Measurements from ENCODE around the gene ZNF14. TPM values are rescaled to one million over a fixed set of nuclear protein-coding genes. Genes with fewer than 3 reads are reported as not detected.
"Not testable (repeated sequence)": the region's sequence is repeated elsewhere in the genome, so short reads cannot be mapped to it uniquely, and the experiment has no call there.

ZNF14 gene
- polyA plus RNA-seq, 4 donors: 1.1 to 9.1 (median 2.0) TPM

DNA sequence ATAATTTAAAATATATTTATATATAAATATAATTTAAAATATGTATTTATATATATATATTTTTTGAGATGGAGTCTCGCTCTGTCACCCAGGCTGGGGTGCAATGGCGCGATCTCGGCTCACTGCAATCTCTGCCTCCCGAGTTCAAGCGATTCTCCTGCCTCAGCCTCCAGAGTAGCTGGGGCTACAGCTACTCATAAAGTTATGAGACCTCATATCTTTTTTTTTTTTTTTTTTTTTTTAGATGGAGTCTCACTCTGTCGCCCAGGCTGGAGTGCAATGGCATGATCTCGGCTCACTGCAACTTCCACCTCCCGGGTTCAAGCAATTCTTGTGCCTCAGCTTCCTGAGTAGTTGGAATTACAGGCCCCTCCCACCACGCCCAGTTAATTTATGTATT is 43.9 kb downstream of the ZNF14 start:
- not testable (repeated sequence) for H3K4me3 ChIP-seq (ENCODE audit: low read depth in 1 of 3, low read length in 3 of 3); H3K36me3 ChIP-seq (ENCODE audit: control insufficient read depth in 3 of 3, insufficient read depth in 2 of 3, low read depth in 1 of 3, low read length in 3 of 3); H3K27me3 ChIP-seq (ENCODE audit: control insufficient read depth in 3 of 3, insufficient read depth in 3 of 3, low read length in 3 of 3); H3K4me1 ChIP-seq (ENCODE audit: control insufficient read depth in 3 of 3, insufficient read depth in 2 of 3, low read depth in 1 of 3, low read length in 2 of 3); FAIRE-seq; H3K9me3 ChIP-seq (ENCODE audit: control insufficient read depth in 2 of 2, insufficient read depth in 1 of 2, low read depth in 1 of 2, low read length in 1 of 2); H3K27ac ChIP-seq (ENCODE audit: low read depth in 1 of 3, low read length in 2 of 3); DNase-seq
- WGBS, 3 donors: 96 to 100% (median 98%) methylated on average over 10 of the region's 10 CpGs

- WGBS, 3 donors: 90 to 98% (median 92%) methylated on average over 3 of the region's 3 CpGs
- H3K36me3 ChIP-seq (ENCODE audit: control insufficient read depth in 3 of 3, insufficient read depth in 2 of 3, low read depth in 1 of 3, low read length in 3 of 3): peaks cover 0 to 2% (median 0%) of the 10 kb centered on the region in 3 donors
- FAIRE-seq (no peak), DNase-seq (no peak)
- H3K9me3 ChIP-seq (ENCODE audit: control insufficient read depth in 2 of 2, insufficient read depth in 1 of 2, low read depth in 1 of 2, low read length in 1 of 2): peaks cover 0 to 21% of the 10 kb centered on the region in 2 donors
- H3K4me3 ChIP-seq (ENCODE audit: low read depth in 1 of 3, low read length in 3 of 3): no peak overlapping the region
- no peaks in the 10 kb centered on the region for H3K27me3 ChIP-seq (ENCODE audit: control insufficient read depth in 3 of 3, insufficient read depth in 3 of 3, low read length in 3 of 3)
- no peak overlapping the region for H3K27ac ChIP-seq (ENCODE audit: low read depth in 1 of 3, low read length in 2 of 3)
- H3K4me1 ChIP-seq (ENCODE audit: control insufficient read depth in 3 of 3, insufficient read depth in 2 of 3, low read depth in 1 of 3, low read length in 2 of 3): no peaks in the 10 kb centered on the region
Observed at GRCh38 chr19:19687090-19687489, 45.8 kb downstream of the ZNF14 start.

- no peak overlapping the region for H3K27ac ChIP-seq (ENCODE audit: low read depth in 1 of 3, low read length in 2 of 3)
- no peak overlapping the region for H3K4me3 ChIP-seq (ENCODE audit: low read depth in 1 of 3, low read length in 3 of 3)
- no peak for DNase-seq
- H3K27me3 ChIP-seq (ENCODE audit: control insufficient read depth in 3 of 3, insufficient read depth in 3 of 3, low read length in 3 of 3): no peaks in the 10 kb centered on the region
- H3K4me1 ChIP-seq (ENCODE audit: control insufficient read depth in 3 of 3, insufficient read depth in 2 of 3, low read depth in 1 of 3, low read length in 2 of 3): no peaks in the 10 kb centered on the region
- no peak for FAIRE-seq
- peaks cover 0 to 22% of the 10 kb centered on the region in 2 donors for H3K9me3 ChIP-seq (ENCODE audit: control insufficient read depth in 2 of 2, insufficient read depth in 1 of 2, low read depth in 1 of 2, low read length in 1 of 2)
- peaks cover 0 to 2% (median 0%) of the 10 kb centered on the region in 3 donors for H3K36me3 ChIP-seq (ENCODE audit: control insufficient read depth in 3 of 3, insufficient read depth in 2 of 3, low read depth in 1 of 3, low read length in 3 of 3)
- WGBS, 3 donors: 95 to 98% (median 97%) methylated on average over 6 of the region's 6 CpGs
Observed at GRCh38 chr19:19686580-19686979, 46.3 kb downstream of the ZNF14 start.

DNA sequence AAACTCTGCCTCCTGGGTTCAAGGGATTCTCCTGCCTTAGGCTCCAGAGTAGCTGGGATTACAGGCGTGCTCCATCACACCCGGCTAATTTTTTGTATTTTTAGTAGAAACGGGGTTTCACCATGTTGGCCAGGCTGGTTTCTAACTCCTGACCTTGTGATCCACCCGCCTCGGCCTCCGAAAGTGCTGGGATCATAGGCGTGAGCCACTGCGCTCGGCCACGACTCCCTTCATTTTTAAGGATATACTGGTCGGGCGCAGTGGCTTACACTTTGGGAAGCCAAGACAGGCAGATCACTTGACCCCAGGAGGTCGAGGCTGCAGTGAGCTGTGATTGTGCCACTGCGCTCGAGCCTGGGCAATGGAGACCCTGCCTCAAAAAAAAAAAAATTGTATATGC is 46.8 kb downstream of the ZNF14 start:
- DNase-seq; FAIRE-seq; H3K36me3 ChIP-seq (ENCODE audit: control insufficient read depth in 3 of 3, insufficient read depth in 2 of 3, low read depth in 1 of 3, low read length in 3 of 3); H3K4me1 ChIP-seq (ENCODE audit: control insufficient read depth in 3 of 3, insufficient read depth in 2 of 3, low read depth in 1 of 3, low read length in 2 of 3); H3K27ac ChIP-seq (ENCODE audit: low read depth in 1 of 3, low read length in 2 of 3); H3K27me3 ChIP-seq (ENCODE audit: control insufficient read depth in 3 of 3, insufficient read depth in 3 of 3, low read length in 3 of 3); H3K4me3 ChIP-seq (ENCODE audit: low read depth in 1 of 3, low read length in 3 of 3): not testable (repeated sequence)
- peaks cover 2 to 27% of the 10 kb centered on the region in 2 donors for H3K9me3 ChIP-seq (ENCODE audit: control insufficient read depth in 2 of 2, insufficient read depth in 1 of 2, low read depth in 1 of 2, low read length in 1 of 2)
- WGBS, 3 donors: 95 to 99% (median 98%) methylated on average over 15 of the region's 15 CpGs

- no peak overlapping the region for H3K4me3 ChIP-seq (ENCODE audit: low read depth in 1 of 3, low read length in 3 of 3)
- FAIRE-seq: no peak
- peaks cover 19 to 34% (median 29%) of the 10 kb centered on the region in 3 donors for H3K36me3 ChIP-seq (ENCODE audit: control insufficient read depth in 3 of 3, insufficient read depth in 2 of 3, low read depth in 1 of 3, low read length in 3 of 3)
- no peaks in the 10 kb centered on the region for H3K27me3 ChIP-seq (ENCODE audit: control insufficient read depth in 3 of 3, insufficient read depth in 3 of 3, low read length in 3 of 3)
- no peaks in the 10 kb centered on the region for H3K4me1 ChIP-seq (ENCODE audit: control insufficient read depth in 3 of 3, insufficient read depth in 2 of 3, low read depth in 1 of 3, low read length in 2 of 3)
- H3K27ac ChIP-seq (ENCODE audit: low read depth in 1 of 3, low read length in 2 of 3): no peak overlapping the region
- 98% methylated on average over 20 of the region's 20 CpGs for WGBS, 3 donors
- DNase-seq: no peak
- H3K9me3 ChIP-seq (ENCODE audit: control insufficient read depth in 2 of 2, insufficient read depth in 1 of 2, low read depth in 1 of 2, low read length in 1 of 2): peaks cover 6 to 59% of the 10 kb centered on the region in 2 donors
Observed at GRCh38 chr19:19679176-19680073, 53.5 kb downstream of the ZNF14 start.

DNA sequence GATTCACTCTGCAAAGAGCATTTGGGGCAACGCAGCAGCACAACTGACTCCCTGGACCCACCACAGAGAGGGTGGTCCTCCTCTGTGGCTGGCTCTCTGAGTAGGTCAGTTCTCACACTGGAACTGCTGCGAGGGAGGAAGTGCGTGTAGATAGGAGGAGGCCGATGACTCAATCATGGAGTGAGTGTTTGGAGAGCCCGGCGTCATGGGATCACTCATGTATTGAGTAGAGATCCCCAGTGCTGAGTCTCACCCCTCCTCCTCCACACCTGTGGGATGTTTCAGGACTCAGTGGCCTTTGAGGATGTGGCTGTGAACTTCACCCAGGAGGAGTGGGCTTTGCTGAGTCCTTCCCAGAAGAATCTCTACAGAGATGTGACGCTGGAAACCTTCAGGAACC is 55.3 kb downstream of the ZNF14 start:
- no peak overlapping the region for H3K4me3 ChIP-seq (ENCODE audit: low read depth in 1 of 3, low read length in 3 of 3)
- H3K36me3 ChIP-seq (ENCODE audit: control insufficient read depth in 3 of 3, insufficient read depth in 2 of 3, low read depth in 1 of 3, low read length in 3 of 3): peaks cover 19 to 39% (median 36%) of the 10 kb centered on the region in 3 donors

GRCh38 chr19:19674315-19674714 is 58.6 kb downstream of the ZNF14 start:
- WGBS, 3 donors: 98 to 99% (median 99%) methylated on average over 6 of the region's 6 CpGs
- Histone ChIP-seq H3K36me3 (ENCODE audit: control insufficient read depth in 3 of 3, insufficient read depth in 2 of 3, low read depth in 1 of 3, low read length in 3 of 3) (peaks cover 11 to 32% (median 31%) of the 10 kb centered on the region in 3 donors), H3K9me3 (ENCODE audit: control insufficient read depth in 2 of 2, insufficient read depth in 1 of 2, low read depth in 1 of 2, low read length in 1 of 2) (peaks cover 3 to 30% of the 10 kb centered on the region in 2 donors), H3K27me3 (ENCODE audit: control insufficient read depth in 3 of 3, insufficient read depth in 3 of 3, low read length in 3 of 3) (no peaks in the 10 kb centered on the region), H3K4me1 (ENCODE audit: control insufficient read depth in 3 of 3, insufficient read depth in 2 of 3, low read depth in 1 of 3, low read length in 2 of 3) (peaks cover 0 to 5% (median 2%) of the 10 kb centered on the region in 3 donors), H3K4me3 (ENCODE audit: low read depth in 1 of 3, low read length in 3 of 3) (no peak overlapping the region), H3K27ac (ENCODE audit: low read depth in 1 of 3, low read length in 2 of 3) (no peak overlapping the region)
- FAIRE-seq (no peak), DNase-seq (no peak)

More for the DNA sequence above, 55.3 kb downstream of the ZNF14 start:
- H3K9me3 ChIP-seq (ENCODE audit: control insufficient read depth in 2 of 2, insufficient read depth in 1 of 2, low read depth in 1 of 2, low read length in 1 of 2): peaks cover 6 to 55% of the 10 kb centered on the region in 2 donors
- H3K4me1 ChIP-seq (ENCODE audit: control insufficient read depth in 3 of 3, insufficient read depth in 2 of 3, low read depth in 1 of 3, low read length in 2 of 3): no peaks in the 10 kb centered on the region
- DNase-seq: no peak
- H3K27me3 ChIP-seq (ENCODE audit: control insufficient read depth in 3 of 3, insufficient read depth in 3 of 3, low read length in 3 of 3): no peaks in the 10 kb centered on the region
- no peak overlapping the region for H3K27ac ChIP-seq (ENCODE audit: low read depth in 1 of 3, low read length in 2 of 3)
- 94 to 97% (median 95%) methylated on average over 7 of the region's 7 CpGs for WGBS, 3 donors
- FAIRE-seq: no peak

- Histone ChIP-seq H3K36me3 (ENCODE audit: control insufficient read depth in 3 of 3, insufficient read depth in 2 of 3, low read depth in 1 of 3, low read length in 3 of 3) (peaks cover 7 to 22% (median 21%) of the 10 kb centered on the region in 3 donors), H3K4me1 (ENCODE audit: control insufficient read depth in 3 of 3, insufficient read depth in 2 of 3, low read depth in 1 of 3, low read length in 2 of 3) (peaks cover 0 to 5% (median 2%) of the 10 kb centered on the region in 3 donors), H3K27me3 (ENCODE audit: control insufficient read depth in 3 of 3, insufficient read depth in 3 of 3, low read length in 3 of 3) (no peaks in the 10 kb centered on the region), H3K4me3 (ENCODE audit: low read depth in 1 of 3, low read length in 3 of 3) (no peak overlapping the region), H3K27ac (ENCODE audit: low read depth in 1 of 3, low read length in 2 of 3) (no peak overlapping the region), H3K9me3 (ENCODE audit: control insufficient read depth in 2 of 2, insufficient read depth in 1 of 2, low read depth in 1 of 2, low read length in 1 of 2) (peaks cover 1 to 20% of the 10 kb centered on the region in 2 donors)
- WGBS, 3 donors: 95 to 98% (median 96%) methylated on average over 3 of the region's 3 CpGs
- no peak for DNase-seq
- no peak for FAIRE-seq
Observed at GRCh38 chr19:19672816-19673215, 60.1 kb downstream of the ZNF14 start.
